RWPE1 (cell line): ENCODE measurements around the gene ZNF516.
A peak's percentile ranks its signal among the peaks of the same experiment; 100 is the strongest.
"Not testable (repeated sequence)": the region's sequence is repeated elsewhere in the genome, so short reads cannot be mapped to it uniquely, and the experiment has no call there.

ENCODE experiments used
- CTCF ChIA-PET: fragments of 350-600 bp; sonication (Branson Sonifier 250); formaldehyde crosslinking; extraction: SDS; loops from one replicate; lab custom pipeline; 2021; lab: Yijun Ruan, JAX
- POLR2A ChIA-PET: fragments of 400-600 bp; formaldehyde crosslinking; extraction: SDS; loops from one replicate; lab custom pipeline; 2020; ENCODE audit warnings: antibody characterized with exemption; ENCODE audit not compliant: low non-redundant PET; lab: Yijun Ruan, JAX
- DNase-seq: peaks from one replicate; pipeline ENCODE4 v3.0.0; 2012; ENCODE audit warnings: low spot score
- H3K27ac ChIP-seq: fragments of 450-650 bp; 2 replicates; pipeline ENCODE4 v1.5.1; 2017
- CTCF ChIP-seq: fragments of 450-650 bp; conservative IDR thresholded peaks from 2 replicates; pipeline ENCODE4 v1.5.1; 2017; ENCODE audit warnings: low read depth, mild to moderate bottlenecking

The ZNF516 gene

DNA sequence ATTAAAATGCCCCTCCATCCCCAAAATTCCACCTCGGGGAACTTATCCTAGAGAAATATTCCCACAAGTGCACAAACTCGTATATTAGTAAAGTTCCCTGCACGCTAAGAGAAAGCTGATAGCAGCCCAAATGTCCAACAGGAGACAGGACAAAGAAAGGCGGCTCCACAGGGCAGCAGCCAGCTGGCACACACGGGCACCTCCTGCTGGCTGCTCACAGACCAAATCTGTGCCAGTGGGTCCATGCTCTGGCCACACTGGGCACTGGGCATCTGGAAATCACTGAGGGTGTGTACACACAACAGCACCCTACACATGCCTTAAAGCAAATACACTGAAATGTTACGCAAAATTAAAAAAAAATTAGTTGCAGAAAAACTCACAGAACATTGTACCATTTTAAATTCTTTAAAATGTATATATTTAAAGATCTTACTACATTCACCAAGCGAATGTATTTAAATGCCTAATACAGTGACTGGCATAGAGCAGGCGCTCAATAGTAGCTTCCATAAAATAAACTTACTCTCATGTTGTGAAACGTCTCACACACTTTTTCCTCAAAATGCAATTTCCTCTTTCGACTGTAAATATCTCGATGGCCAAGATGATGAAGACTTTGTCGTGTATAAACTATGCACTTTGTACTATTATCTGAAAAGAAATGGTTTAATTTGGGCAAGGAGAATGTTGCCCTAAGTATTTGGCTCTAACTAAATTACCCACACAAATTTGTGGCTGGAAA is 19.4 kb downstream of the ZNF516 start:
- DNase-seq = no peak
- no peak overlapping the region for H3K27ac ChIP-seq
- CTCF ChIA-PET = no interaction called here
- POLR2A ChIA-PET = no interaction called here
- peak; percentile 11; the same call in 1 of the 2 replicates for TF ChIP-seq CTCF

DNA sequence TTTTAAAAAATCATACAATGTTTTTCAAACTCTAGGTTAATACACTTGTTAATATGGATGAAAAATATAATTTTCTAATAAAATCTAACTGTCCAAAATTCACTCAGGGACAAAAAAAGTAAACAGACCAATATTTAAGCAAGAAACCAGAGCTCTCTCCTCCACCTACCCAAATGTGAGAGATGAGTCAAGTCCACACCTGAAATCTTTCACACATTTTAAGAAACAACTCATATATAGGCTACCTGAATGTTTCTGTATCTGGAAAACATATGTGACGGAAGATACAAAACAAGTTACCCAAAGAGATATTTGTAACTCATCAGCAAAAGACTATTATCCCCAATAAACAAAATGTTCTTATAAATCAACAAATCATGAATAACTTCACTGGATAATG is 20.2 kb downstream of the ZNF516 start:
- H3K27ac ChIP-seq = no peak overlapping the region
- ChIA-PET CTCF (interaction anchor here (0.6 kb wide), 1 partner anchor 212 kb away, joined by 3 read pairs; no protein-coding TSS in a partner anchor), POLR2A (no interaction called here)
- DNase-seq = no peak
- TF ChIP-seq CTCF = no peak

DNA sequence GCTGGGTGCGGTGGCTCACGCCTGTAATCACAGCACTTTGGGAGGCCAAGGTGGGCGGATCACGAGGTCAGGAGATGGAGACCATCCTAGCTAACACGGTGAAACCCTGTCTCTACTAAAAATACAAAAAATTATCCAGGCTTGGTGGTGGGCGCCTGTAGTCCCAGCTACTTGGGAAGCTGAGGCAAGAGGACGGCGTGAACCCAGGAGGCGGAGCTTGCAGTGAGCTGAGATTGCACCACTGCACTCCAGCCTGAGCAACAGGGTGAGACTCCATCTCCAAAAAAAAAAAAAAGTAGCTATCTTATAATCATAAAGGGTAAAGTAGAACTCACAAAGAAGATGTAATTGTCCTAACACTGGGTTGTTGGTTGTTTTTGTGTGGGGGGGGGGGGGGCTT is 21.5 kb downstream of the ZNF516 start:
- H3K27ac ChIP-seq, DNase-seq, CTCF ChIA-PET, POLR2A ChIA-PET: not testable (repeated sequence)

- no peak overlapping the region for H3K27ac ChIP-seq
- no peak for DNase-seq
- no peak for TF ChIP-seq CTCF
- ChIA-PET POLR2A (no interaction called here), CTCF (no interaction called here)
Observed at GRCh38 chr18:76472829-76473228, 22.2 kb downstream of the ZNF516 start.

- ChIA-PET POLR2A (no interaction called here), CTCF (interaction anchor here (0.7 kb wide), 1 partner anchor 1575 kb away, joined by 3 read pairs; no protein-coding TSS in a partner anchor)
- DNase-seq = no peak
Observed at GRCh38 chr18:76471593-76471992, 23.4 kb downstream of the ZNF516 start.

DNA sequence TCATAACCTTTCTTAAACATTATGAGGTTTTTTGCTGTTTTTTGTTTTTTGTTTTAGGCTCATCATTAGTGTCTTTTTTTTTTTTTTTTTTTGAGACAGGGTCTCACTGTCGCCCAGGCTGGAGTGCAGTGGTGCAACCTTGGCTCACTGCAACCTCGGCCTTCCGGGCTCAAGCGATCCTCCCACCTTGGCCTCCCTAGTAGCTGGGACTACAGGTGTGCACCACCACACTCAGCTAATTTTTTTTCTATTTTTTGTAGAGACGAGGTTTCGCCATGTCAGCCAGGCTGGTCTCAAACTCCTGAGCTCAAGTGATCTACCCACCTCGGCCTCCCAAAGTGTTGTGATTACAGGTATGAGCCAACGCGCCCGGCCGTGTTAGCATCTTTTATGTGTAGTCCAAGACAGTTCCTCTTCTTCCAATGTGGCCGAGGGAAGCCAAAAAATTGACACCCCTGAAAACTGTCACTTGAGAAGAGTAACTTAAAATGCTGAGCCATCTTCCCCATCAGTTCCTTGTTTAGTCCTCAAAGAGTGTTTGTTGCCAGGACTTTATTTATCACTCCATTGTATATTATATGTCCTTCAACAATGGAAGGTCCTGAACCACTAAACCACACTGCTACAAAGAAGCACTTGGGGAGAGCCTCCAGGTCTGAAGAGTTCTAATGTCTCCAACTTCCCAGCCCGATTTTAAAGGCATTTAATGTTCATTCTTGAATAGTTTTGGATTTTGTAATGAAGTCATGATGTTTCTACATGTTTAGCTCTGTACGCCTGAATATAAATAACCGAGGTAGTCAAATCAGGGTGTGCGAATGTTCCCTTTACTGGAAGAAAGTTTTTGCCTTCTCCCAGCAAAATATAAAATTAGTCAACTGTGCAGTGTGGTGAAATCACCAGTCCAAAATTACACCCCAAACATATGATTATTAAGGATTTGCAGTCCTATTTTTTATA is 26.4 kb downstream of the ZNF516 start:
- no peak for DNase-seq
- no peak overlapping the region for H3K27ac ChIP-seq
- ChIA-PET POLR2A (no interaction called here), CTCF (no interaction called here)
- no peak for TF ChIP-seq CTCF

More at GRCh38 chr18:76471593-76471992, 23.4 kb downstream of the ZNF516 start:
- H3K27ac ChIP-seq = no peak overlapping the region
- no peak for TF ChIP-seq CTCF
